Calu3 (cell line): ENCODE results near the gene MTG2. TPM values are rescaled to one million over a fixed set of nuclear protein-coding genes. Genes with fewer than 3 reads are reported as not detected.

ENCODE experiments used
- BruUV-seq: library from RNA; stranded (reverse); fragments of 400-500 nt; replicated peaks from 2 replicates; lab custom pipeline; 2021; lab: Mats Ljungman, UMichigan
- CTCF ChIA-PET: fragments of 300-600 bp; sonication (Branson Sonifier 250); formaldehyde crosslinking; loops from one replicate; lab custom pipeline; 2022; ENCODE audit warnings: antibody characterized with exemption; lab: Charles Lee
- DNase-seq: peaks from one replicate; pipeline ENCODE4 v3.0.0; 2022
- H3K27ac Mint-ChIP-seq: one replicate; pipeline ENCODE4 v1.8.0; 2022; ENCODE audit warnings: mixed read lengths; ENCODE audit not compliant: unreplicated experiment
- H3K27me3 Mint-ChIP-seq: one replicate; pipeline ENCODE4 v1.8.0; 2022; ENCODE audit warnings: mixed read lengths; ENCODE audit not compliant: unreplicated experiment
- H3K36me3 Mint-ChIP-seq: one replicate; pipeline ENCODE4 v1.8.0; 2022; ENCODE audit warnings: mild to moderate bottlenecking, moderate library complexity, mixed read lengths; ENCODE audit not compliant: insufficient read depth, unreplicated experiment
- H3K4me1 Mint-ChIP-seq: one replicate; pipeline ENCODE4 v1.8.0; 2022; ENCODE audit warnings: mild to moderate bottlenecking, low read depth, mixed read lengths; ENCODE audit not compliant: unreplicated experiment
- H3K4me3 Mint-ChIP-seq: one replicate; pipeline ENCODE4 v1.8.0; 2022; ENCODE audit warnings: mild to moderate bottlenecking, low read depth, moderate library complexity, mixed read lengths; ENCODE audit not compliant: unreplicated experiment
- H3K9me3 Mint-ChIP-seq: one replicate; pipeline ENCODE4 v1.8.0; 2022; ENCODE audit warnings: low read depth, mixed read lengths; ENCODE audit not compliant: unreplicated experiment
- intact Hi-C: fragments of 100-400 bp; cut with micrococcal nuclease; formaldehyde crosslinking; loops from one replicate; pipeline ENCODE4 v1.10.0; 2022; ENCODE audit not compliant: unreplicated experiment
- total RNA-seq: library from RNA; stranded (reverse); gene quantifications from 2 replicates; pipeline ENCODE4 v1.2.3, GENCODE V29; 2022
- TF ChIP-seq, protein P1 (sequence below): fragments of 200-600 bp; IDR thresholded peaks from one replicate; pipeline ENCODE4 v1.8.0; 2022; ENCODE audit warnings: antibody characterized with exemption; ENCODE audit not compliant: unreplicated experiment

The MTG2 gene
- total RNA-seq, 1 experiment from 2014 or later, result 87.9 TPM

DNA sequence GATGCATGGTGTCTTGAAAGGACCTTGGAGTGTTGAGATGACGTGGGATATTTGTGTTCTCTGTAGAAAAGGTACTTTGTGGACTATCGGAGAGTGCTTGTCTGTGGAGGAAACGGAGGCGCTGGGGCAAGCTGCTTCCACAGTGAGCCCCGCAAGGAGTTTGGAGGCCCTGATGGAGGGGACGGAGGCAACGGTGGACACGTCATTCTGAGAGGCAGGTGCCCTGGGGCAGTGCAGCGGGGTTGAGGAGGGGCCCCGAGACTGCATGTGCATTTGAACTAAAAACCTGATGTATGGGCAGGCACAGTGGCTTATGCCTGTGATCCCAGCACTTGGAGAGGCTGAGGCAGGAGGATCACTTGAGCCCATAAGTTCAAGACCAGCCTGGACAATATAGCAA lies 12.9 kb downstream of the MTG2 start:
- no peaks in the 10 kb centered on the region for H3K9me3 Mint-ChIP-seq
- no peak for DNase-seq
- TF ChIP-seq, protein P1, sequence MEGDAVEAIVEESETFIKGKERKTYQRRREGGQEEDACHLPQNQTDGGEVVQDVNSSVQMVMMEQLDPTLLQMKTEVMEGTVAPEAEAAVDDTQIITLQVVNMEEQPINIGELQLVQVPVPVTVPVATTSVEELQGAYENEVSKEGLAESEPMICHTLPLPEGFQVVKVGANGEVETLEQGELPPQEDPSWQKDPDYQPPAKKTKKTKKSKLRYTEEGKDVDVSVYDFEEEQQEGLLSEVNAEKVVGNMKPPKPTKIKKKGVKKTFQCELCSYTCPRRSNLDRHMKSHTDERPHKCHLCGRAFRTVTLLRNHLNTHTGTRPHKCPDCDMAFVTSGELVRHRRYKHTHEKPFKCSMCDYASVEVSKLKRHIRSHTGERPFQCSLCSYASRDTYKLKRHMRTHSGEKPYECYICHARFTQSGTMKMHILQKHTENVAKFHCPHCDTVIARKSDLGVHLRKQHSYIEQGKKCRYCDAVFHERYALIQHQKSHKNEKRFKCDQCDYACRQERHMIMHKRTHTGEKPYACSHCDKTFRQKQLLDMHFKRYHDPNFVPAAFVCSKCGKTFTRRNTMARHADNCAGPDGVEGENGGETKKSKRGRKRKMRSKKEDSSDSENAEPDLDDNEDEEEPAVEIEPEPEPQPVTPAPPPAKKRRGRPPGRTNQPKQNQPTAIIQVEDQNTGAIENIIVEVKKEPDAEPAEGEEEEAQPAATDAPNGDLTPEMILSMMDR, result no peak
- no peaks in the 10 kb centered on the region for H3K4me1 Mint-ChIP-seq
- no peak overlapping the region for H3K4me3 Mint-ChIP-seq
- no TSS peak for BruUV-seq
- CTCF ChIA-PET, result no interaction called here
- H3K27ac Mint-ChIP-seq, result no peak overlapping the region
- intact Hi-C loops, result no loop called here
- H3K36me3 Mint-ChIP-seq, result peaks cover 80% of the 10 kb centered on the region
- no peaks in the 10 kb centered on the region for H3K27me3 Mint-ChIP-seq

DNA sequence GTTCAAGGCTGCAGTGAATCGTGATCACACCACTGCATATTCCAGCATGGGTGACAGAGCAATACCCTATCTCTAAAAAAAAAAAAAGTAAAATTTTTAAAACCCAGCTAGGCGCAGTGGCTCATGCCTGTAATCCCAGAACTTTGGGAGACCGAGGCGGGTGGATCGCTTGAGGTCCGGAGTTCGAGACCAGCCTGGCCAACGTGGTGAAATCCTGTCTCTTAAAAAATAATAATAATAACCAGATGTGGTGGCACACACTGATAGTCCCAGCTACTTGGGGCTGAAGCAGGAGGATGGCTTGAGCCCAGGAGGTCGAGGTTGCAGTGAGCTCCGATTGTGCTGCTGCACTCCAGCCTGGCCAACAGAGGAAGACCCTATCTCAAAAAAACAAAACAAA lies 13.5 kb downstream of the MTG2 start:
- peaks cover 77% of the 10 kb centered on the region for H3K36me3 Mint-ChIP-seq
- TF ChIP-seq, protein P1, result no peak
- DNase-seq, result no peak
- H3K4me3 Mint-ChIP-seq, result no peak overlapping the region
- intact Hi-C loops, result no loop called here
- CTCF ChIA-PET, result interaction anchor here (0.6 kb wide), 1 partner anchor 168 kb away, joined by 4 read pairs; no protein-coding TSS in a partner anchor
- no peak overlapping the region for H3K27ac Mint-ChIP-seq
- BruUV-seq, result no TSS peak
- H3K27me3 Mint-ChIP-seq, result no peaks in the 10 kb centered on the region
- H3K4me1 Mint-ChIP-seq, result no peaks in the 10 kb centered on the region
- no peaks in the 10 kb centered on the region for H3K9me3 Mint-ChIP-seq

DNA sequence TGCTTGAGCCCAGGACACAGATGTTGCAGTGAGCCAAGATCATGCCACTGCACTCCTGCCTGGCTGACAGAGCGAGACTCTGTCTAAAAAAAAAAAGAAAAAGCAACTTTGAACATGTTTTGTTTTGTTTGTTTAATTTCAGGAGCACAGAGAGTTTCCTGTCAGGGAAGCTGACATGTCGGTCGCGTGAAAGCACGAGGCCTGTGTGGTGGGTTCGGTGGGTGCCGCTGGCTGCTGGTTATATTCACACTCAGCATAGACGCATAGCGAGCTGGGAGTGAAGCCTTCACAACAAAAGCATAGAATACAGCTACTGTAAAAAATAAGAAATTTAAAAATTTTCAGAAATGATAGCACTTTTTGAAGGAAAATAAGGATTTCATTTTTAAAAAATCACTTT lies 14.5 kb downstream of the MTG2 start:
- Mint-ChIP-seq H3K9me3 (no peaks in the 10 kb centered on the region), H3K27ac (no peak overlapping the region)
- no TSS peak for BruUV-seq

DNA sequence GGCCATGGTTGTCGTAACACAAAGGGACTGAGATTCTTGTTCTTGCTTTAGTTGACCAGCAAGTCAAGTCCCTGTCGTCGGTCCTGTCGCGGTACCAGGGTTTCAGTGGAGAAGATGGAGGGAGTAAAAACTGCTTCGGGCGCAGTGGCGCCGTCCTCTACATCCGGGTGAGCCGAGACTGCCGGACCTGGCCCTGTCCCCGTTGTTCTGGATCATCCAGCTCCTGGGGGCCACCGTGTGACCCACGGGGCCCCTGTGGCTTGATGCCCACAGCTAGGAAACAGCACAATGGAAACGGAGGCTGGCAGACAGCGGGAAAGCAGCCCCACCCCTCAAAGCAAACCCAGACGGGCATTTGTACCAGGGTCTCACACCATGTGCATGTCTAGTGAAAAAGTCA lies 15.0 kb downstream of the MTG2 start:
- no TSS peak for BruUV-seq
- Mint-ChIP-seq H3K9me3 (no peaks in the 10 kb centered on the region), H3K27me3 (no peaks in the 10 kb centered on the region), H3K36me3 (peaks cover 88% of the 10 kb centered on the region), H3K27ac (no peak overlapping the region), H3K4me3 (no peak overlapping the region), H3K4me1 (no peaks in the 10 kb centered on the region)
- CTCF ChIA-PET, result no interaction called here
- intact Hi-C loops, result no loop called here
- TF ChIP-seq, protein P1, result no peak
- no peak for DNase-seq

More for the DNA sequence above, 14.5 kb downstream of the MTG2 start:
- CTCF ChIA-PET, result no interaction called here
- Mint-ChIP-seq H3K36me3 (peaks cover 84% of the 10 kb centered on the region), H3K4me1 (no peaks in the 10 kb centered on the region), H3K27me3 (no peaks in the 10 kb centered on the region), H3K4me3 (no peak overlapping the region)
- TF ChIP-seq, protein P1, result no peak
- intact Hi-C loops, result no loop called here
- no peak for DNase-seq
